Activated CD8-positive, alpha-beta memory T cell treated with anti-CD3 and anti-CD28 coated beads, Interleukin-2, amount 50 U/mL, for 24 hours (primary cell): ENCODE data around the gene GPR151.
"Not testable (repeated sequence)": the region's sequence is repeated elsewhere in the genome, so short reads cannot be mapped to it uniquely, and the experiment has no call there.

Source experiments
- DNase-seq: peaks from one replicate; pipeline ENCODE4 v3.0.0-alpha.2; 2020; ENCODE audit errors: extremely low read depth

The GPR151 gene

GRCh38 chr5:146516151-146516475, at the start of gene GPR151:
TSS of gene GPR151 (minus strand) at chr5:146516190. CDS start at chr5:146516113, 77 bp downstream.
- DNase-seq, result no peak

DNA sequence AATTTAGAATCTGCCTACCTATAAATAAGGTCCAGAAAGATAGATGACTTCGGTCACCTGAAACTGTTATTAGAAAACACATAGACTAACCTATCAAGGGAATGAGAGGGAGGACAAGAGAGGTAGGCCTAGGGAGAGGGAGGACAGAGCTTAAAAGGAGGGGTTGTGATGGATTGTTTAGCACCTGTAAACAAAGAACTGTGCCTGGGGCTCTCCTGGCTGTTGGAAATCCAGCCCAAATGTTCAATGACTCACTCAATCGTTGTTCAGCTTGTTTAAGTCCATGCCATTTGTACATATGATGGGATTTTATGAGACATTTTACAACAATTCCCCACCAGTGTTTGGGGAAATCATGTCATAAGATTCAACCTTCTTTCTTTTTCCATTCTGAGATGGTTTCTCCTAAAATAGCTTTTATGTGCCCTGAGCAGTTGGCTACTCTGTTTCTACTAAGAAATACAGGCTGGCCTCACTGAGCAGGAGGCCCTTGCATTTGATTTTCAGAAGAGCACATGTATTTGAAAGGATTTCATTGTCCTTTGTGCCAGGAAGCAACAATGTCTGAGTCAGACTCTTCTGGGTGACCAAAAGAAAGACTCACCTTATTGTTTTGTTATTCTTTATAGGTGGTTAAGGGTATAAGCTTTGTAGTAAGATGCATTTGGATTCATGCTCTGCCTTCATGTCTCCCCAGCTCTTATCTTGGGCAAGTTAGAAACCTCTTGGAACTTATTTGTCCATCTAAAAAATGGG, 48.2 kb upstream of the GPR151 start:
- DNase-seq, result no peak

DNA sequence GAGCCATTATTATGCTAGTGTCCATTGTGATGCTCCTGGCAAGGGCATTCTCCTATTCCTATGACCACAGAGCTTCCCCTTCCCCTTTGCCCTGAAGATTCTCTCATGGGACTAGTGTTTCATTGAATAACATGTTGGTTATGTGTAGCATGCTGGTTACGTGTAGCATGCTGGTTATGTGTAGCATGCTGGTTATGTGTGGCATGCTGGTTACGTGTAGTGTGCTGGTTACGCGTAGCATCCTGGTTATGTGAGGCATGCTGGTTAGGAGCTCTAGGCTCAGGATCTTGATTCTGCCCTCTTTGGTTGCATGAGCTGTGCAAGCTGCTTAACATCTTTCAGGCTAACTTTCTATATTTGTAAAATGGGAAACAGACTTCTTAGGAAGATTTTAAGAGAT, 46.5 kb upstream of the GPR151 start:
- DNase-seq, result no peak

- no peak for DNase-seq
These were observed 45.7 kb upstream of the GPR151 start for GRCh38 chr5:146561711-146562110.

GRCh38 chr5:146560205-146560812, 44.3 kb upstream of the GPR151 start:
- DNase-seq, result no peak

DNA sequence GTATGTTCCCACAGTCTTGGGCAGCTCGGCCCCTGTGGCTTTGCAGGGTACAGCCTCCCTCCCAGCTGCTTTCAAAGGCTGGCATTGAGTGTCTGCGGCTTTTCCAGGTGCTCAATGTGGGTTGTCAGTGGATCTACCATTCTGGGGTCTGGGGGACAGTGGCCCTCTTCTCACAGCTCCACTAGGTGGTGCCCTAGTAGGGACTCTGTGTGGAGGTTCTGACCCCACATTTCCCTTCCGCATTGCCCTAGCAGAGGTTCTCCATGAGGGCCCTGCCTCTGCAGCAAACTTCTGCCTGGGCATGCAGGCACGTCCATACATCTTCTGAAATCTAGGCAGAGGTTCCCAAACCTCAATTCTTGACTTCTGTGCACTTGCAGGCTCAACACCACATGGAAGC, 40.9 kb upstream of the GPR151 start:
- DNase-seq, result not testable (repeated sequence)

GRCh38 chr5:146553446-146553845, 37.5 kb upstream of the GPR151 start:
- DNase-seq, result no peak

GRCh38 chr5:146549615-146550014, 33.6 kb upstream of the GPR151 start:
- DNase-seq, result no peak

GRCh38 chr5:146548781-146549449, 32.9 kb upstream of the GPR151 start:
- no peak for DNase-seq

GRCh38 chr5:146544232-146544631, 28.2 kb upstream of the GPR151 start:
- no peak for DNase-seq

DNA sequence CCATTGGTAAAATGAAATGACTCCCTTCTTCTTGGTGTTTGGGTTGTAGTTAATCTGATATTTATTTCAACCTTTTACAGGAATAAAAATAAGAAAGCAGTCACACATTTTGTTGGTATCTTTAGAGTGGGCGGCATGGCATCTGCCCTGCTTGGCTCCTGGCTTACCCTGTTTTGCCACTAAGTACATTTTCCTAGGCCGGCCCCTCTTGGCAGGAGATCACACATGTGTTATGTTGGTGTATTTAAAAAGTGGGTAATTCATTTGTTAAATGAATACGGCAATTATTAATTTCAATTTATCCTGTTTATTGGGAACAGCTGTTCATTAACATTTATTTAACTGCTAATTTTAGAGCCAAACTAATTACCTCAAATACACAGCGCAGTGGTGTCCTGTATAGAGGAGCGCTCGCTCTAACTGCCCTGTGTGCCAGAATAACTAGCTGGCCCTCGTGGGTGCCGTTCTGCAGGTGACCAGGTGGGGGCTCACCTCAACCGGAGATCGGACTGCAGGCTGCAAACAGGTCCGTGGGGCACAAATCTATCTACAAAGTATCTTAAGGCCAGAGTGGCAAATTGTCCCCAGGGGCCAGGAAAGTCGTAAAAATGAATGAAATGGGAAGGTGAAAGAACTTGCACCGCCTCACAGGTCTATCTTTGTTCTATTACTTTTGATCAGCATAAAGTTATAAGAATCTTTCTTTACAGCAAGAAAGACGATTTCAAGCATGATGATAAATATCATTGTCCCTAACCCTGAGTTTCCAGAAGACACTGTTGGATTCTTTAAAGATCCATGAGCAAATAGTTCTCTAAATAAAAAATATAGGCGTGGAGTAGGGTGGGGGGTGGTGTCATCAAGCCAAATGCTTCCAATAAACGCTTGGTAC, 26.2 kb upstream of the GPR151 start:
- no peak for DNase-seq

DNA sequence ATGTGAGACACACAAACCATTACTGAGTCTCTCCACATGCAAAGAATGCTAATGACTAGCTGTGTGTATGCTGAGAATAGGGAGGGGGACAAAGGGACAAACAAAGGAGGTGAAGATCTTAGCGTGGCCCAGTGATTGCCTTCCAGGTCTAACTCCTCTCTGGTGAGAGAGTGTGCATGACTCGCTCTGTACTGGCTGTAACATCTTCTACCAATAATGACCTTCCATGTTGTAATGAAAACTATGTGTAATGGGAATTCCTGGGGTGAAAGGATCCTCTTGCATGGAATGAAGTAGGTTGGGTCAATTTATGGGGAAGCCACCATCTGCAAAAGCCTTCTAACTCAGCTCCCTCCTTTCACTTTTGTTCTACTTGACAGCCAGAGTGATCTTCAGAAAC, 24.4 kb upstream of the GPR151 start:
- DNase-seq, result no peak

GRCh38 chr5:146539973-146540372, 24.0 kb upstream of the GPR151 start:
- no peak for DNase-seq

GRCh38 chr5:146538432-146538831, 22.4 kb upstream of the GPR151 start:
- no peak for DNase-seq

GRCh38 chr5:146533882-146534281, 17.9 kb upstream of the GPR151 start:
- no peak for DNase-seq

- DNase-seq, result peak; percentile 47
These were observed 17.4 kb upstream of the GPR151 start for GRCh38 chr5:146533260-146533857.

GRCh38 chr5:146529984-146530383, 14.0 kb upstream of the GPR151 start:
- no peak for DNase-seq

- DNase-seq, result no peak
These were observed 12.2 kb upstream of the GPR151 start for GRCh38 chr5:146528236-146528635.

DNA sequence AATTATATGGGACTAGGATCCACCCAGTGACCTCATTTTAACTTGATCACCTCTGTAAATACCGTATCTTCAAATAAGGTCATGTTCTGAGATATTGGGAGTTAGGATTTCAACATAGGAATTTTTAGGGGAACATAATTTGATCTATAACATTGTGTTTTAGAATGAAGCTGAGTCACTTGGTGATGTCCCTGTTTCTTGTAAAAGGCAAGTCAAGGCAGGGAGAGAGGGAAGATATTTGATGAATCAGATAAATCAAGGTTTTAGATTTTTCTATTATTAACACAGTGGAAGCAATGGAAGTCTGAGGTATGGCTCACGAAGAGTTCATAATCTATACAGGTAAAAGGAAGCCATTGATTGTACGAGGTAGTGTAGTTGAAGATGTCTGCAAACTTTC, 11.8 kb upstream of the GPR151 start:
- no peak for DNase-seq

DNA sequence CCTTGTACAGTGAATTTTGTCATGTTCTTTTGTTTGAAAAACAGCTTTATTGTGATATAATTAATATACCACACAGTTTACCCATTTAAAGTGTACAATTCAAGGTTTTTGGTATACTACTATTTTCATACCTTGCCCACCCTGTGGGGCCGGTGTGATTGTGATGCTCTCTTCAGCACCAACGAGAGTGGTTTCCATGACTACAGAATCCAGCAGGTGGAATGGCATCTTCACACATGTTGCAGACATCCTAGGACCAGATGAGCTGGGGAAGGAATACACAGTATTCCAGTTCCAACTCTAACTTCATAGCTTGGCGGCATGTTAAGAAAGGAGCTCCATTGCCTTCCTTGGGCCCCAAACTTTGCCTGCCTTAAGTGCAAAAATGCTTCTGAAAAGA, 7.7 kb upstream of the GPR151 start:
- no peak for DNase-seq

- DNase-seq, result no peak
These were observed 5.6 kb upstream of the GPR151 start for GRCh38 chr5:146521403-146522106.
